AG10803 (cell line): ENCODE measurements around the gene NTN1.

Source experiments
- DNase-seq: peaks from one replicate; pipeline ENCODE4 v3.0.0; 2010; ENCODE audit warnings: low read depth
- H3K4me3 ChIP-seq: 2 replicates; pipeline ENCODE4 v1.5.1; 2011; ENCODE audit warnings: mild to moderate bottlenecking, low read length, control low read depth
- TF ChIP-seq, protein P1 (sequence below): conservative IDR thresholded peaks from 2 replicates; pipeline ENCODE4 v1.5.1; 2011; ENCODE audit warnings: mild to moderate bottlenecking, low read length, control low read depth, inconsistent platforms

The NTN1 gene

DNA sequence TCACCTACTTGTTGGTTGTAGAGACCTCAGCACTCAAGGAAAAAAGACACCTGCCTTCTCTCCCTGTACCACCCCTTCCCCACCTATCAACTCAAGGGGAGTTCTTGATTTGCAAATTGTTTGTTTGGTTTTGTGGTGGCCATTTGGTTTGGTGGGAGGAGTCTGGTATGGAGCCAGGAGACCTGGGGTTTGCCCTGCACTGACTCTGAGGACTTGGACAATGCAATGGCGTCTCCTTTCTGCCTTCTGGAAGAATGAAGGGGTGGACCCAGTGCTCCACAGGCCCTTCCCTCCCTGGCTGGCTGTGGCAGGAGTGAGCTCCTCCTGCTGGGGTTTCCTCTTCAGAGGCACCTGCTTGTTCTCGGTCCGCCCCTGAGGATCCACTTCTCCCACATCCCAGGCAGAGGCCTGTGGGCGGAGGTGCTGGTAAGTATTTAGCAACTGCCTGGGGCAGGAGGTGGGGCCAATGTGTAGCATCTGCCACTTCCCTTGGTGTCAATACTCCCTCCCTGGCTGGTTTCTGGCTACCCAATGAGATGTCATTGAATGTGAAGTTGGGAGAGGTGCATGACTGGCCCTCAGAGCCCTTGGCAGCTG, 164.5 kb downstream of the NTN1 start:
- DNase-seq: no peak

DNA sequence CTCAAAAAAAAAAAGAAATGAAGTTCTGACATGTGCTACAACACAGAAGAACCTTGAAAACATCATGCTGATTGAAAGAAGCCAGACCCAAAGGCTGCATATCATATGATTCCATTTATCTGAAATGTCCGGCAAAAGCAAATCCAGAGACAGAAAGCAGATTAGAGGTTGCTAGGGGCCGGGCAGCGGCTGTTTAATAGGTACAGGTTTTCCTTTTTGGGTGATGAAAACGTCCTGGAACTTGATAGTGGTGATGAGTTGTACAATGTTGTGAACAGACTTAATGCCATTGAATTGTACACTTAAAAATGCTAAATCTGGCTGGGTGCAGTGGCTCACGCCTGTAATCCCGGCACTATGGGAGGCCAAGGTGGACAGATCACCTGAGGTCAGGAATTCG, 166.5 kb downstream of the NTN1 start:
- TF ChIP-seq, protein P1, sequence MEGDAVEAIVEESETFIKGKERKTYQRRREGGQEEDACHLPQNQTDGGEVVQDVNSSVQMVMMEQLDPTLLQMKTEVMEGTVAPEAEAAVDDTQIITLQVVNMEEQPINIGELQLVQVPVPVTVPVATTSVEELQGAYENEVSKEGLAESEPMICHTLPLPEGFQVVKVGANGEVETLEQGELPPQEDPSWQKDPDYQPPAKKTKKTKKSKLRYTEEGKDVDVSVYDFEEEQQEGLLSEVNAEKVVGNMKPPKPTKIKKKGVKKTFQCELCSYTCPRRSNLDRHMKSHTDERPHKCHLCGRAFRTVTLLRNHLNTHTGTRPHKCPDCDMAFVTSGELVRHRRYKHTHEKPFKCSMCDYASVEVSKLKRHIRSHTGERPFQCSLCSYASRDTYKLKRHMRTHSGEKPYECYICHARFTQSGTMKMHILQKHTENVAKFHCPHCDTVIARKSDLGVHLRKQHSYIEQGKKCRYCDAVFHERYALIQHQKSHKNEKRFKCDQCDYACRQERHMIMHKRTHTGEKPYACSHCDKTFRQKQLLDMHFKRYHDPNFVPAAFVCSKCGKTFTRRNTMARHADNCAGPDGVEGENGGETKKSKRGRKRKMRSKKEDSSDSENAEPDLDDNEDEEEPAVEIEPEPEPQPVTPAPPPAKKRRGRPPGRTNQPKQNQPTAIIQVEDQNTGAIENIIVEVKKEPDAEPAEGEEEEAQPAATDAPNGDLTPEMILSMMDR: no peak
- no peak for DNase-seq
- no peak overlapping the region for H3K4me3 ChIP-seq

More for the DNA sequence above, 164.5 kb downstream of the NTN1 start:
- TF ChIP-seq, protein P1: no peak
- H3K4me3 ChIP-seq: no peak overlapping the region

DNA sequence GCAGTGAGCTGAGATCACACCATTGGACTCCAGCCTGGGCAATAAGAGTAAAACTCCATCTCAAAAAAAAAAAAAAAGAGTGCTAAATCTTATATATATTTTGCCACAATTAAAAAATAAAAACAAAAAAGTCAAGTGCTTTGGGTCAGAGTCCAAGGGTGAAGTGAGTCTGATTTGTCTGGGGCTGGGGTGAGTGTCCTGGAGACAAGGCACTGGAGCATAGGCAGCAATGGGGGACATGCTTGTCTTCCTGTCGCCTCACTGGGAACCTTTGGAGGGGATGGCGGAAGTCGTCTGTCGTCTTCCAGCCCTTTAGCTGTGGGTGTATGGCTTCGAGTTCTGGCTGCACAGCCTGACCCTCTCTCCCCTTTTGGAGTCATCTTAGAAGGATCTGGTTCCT, 167.1 kb downstream of the NTN1 start:
- H3K4me3 ChIP-seq: no peak overlapping the region
- no peak for DNase-seq
- TF ChIP-seq, protein P1: no peak

DNA sequence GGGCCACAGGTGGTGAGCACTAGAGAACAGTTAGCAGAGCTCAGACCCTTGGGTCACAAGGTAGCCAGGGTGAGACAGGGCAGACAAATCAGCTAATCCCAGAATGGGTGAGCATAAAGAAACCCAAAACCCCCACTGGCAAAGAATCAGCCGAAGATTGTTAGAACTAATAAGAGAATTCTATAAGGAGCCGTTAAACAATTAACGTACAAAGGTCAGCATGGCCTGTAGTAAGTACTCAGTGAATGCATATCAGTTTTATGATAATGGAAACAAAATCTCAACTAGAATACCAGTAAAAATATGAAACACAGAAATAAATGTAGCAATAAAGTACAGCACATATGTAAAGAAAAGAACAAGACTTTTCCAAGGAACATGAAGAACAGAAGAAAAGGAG, 168.6 kb downstream of the NTN1 start:
- TF ChIP-seq, protein P1: no peak

DNA sequence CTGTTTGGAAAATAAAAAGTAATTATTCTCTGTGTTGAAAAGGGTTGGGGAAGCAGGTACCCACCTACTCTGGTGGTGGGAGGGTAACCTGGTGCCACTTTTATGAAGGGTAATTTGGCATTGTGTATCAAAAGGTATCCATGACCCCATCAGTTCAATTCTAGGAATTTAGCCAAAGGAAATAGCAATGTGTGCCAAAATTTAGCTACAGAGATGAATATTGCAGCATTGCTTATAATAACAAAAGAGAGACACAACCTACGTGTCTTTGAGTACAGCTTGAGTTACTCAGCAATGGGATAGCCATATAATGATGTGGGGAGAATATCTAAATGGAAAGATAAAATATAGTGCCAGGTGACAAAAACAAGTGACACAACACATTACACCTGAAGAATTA, 170.7 kb downstream of the NTN1 start:
- no peak for DNase-seq
- H3K4me3 ChIP-seq: no peak overlapping the region
- TF ChIP-seq, protein P1: no peak

More for the DNA sequence above, 168.6 kb downstream of the NTN1 start:
- H3K4me3 ChIP-seq: no peak overlapping the region
- DNase-seq: no peak

DNA sequence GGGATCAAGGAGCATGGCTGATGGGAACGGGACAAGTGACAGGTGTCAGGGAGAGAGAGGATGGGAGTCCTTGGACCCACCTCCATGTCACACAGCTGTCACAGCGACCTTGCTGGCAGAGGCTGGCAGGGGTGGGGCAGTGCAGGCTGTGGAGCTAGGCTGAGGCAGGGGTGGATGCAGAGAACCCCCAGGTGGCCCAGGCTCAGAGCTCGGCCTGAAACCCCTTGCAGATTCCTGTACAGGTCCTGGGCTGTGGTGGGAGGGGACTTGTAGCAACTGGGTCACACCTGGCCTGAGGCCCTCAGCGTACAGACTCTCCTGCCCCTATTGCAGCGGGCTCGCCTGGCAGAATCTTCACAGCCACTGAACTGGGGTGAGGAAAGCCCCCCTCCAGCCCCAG, 174.1 kb downstream of the NTN1 start:
- TF ChIP-seq, protein P1: no peak
- DNase-seq: no peak
- no peak overlapping the region for H3K4me3 ChIP-seq

DNA sequence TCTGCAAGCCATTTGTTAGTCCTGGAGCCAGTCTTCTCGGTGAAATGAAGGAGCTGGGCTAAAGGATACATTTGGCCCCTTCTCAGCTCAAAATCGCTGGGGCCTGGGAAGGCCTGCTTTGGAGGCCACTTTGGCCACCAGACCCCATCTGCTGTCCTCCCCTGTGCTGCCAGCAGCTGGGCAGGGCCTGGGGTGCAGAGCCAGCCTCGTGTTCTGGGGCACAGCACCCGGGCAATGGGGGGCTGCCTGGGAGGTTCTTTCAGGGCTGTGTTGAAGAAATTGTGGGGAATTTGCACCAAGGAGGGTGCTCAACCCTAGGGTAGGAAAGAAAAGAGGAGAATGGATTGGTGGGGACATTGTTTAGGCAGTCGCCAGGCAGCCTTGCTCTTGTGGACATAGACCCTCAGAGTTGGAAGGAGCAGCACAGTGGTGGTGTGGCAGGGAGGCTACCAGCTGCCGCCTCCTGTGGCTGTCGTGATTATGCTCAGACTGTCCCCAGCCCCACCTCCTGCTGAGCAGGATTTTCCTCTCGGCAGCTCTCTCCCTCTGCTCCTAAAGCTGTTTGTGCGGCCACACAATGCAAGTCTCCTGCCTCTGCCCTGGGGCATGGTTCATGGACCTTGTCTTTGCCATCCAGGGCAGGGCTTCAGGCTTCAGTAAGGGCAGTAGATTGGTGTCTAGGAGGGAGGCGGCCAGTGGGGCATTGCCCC, 174.8 kb downstream of the NTN1 start:
- no peak for DNase-seq
- TF ChIP-seq, protein P1: no peak
- no peak overlapping the region for H3K4me3 ChIP-seq
